GM12891 (cell line): Measurements from ENCODE around the gene UGCG.

Source experiments
- POLR2A ChIP-seq: IDR thresholded peaks from 2 replicates; pipeline ENCODE4 v1.6.1; 2011; ENCODE audit warnings: low read depth, low read length, control low read depth
- TAF1 ChIP-seq: IDR thresholded peaks from 2 replicates; pipeline ENCODE4 v1.6.1; 2011; ENCODE audit warnings: low read depth, low read length, control low read depth

GRCh38 chr9:111967621-111968020, 71.0 kb downstream of the UGCG start:
- no peak for TF ChIP-seq POLR2A
- TF ChIP-seq TAF1 = no peak
